ENCODE data around the gene LRP1B. TPM values are rescaled to one million over a fixed set of nuclear protein-coding genes. Genes with fewer than 3 reads are reported as not detected.

The LRP1B gene
- total and polyA plus RNA-seq, 2 donors (not counting 1 experiment from before 2014, with no cell fraction given), result under 0.01 to 0.01 TPM

DNA sequence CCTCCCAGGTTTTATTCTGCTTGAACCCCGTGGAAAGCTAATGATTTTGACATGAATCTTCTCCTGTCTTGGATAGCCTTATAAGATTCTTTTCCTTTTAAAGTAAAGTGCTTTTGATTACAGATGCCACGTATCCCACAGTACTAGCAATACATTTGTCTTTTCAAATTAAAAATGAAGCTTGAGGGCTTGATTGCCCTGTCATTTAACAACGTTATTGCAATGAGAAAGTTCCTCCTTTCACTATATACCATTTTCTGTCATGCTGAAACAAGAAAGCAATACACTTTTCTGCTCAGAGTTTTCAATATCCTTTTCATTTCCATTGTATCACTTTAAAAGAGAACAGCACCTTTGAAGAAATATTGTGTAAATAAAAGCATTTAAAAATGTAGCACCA, 814.7 kb downstream of the LRP1B start:
- Histone ChIP-seq H3K4me2 (ENCODE audit: extremely low read depth, insufficient read depth, low read length) (no peak overlapping the region), H3K79me2 (ENCODE audit: control insufficient read depth, insufficient read depth, low read length) (no peaks in the 10 kb centered on the region), H4K20me1 (ENCODE audit: control insufficient read depth, extremely low read depth, insufficient read depth, low read length) (no peaks in the 10 kb centered on the region), H3K9me3 (ENCODE audit: control insufficient read depth, insufficient read depth, low read depth, low read length) (no peaks in the 10 kb centered on the region), H3K9ac (ENCODE audit: insufficient read depth, low read length) (no peak overlapping the region), H3K36me3 (ENCODE audit: control insufficient read depth, insufficient read depth, low read length) (no peaks in the 10 kb centered on the region), H3K4me3 (replicated peaks in 1 of 4; ENCODE audit: control extremely low read depth in 1 of 4, insufficient read depth in 1 of 4, low read depth in 3 of 4, low read length in 4 of 4) (no peak overlapping the region), H3K27me3 (ENCODE audit: control insufficient read depth, insufficient read depth, low read length) (no peaks in the 10 kb centered on the region), H3K27ac (ENCODE audit: insufficient read depth, low read length) (no peak overlapping the region), H3K4me1 (ENCODE audit: control insufficient read depth, extremely low read depth, insufficient read depth, low read length) (no peaks in the 10 kb centered on the region), H2AFZ (ENCODE audit: low read length) (no peak overlapping the region)
- TF ChIP-seq, protein P1, sequence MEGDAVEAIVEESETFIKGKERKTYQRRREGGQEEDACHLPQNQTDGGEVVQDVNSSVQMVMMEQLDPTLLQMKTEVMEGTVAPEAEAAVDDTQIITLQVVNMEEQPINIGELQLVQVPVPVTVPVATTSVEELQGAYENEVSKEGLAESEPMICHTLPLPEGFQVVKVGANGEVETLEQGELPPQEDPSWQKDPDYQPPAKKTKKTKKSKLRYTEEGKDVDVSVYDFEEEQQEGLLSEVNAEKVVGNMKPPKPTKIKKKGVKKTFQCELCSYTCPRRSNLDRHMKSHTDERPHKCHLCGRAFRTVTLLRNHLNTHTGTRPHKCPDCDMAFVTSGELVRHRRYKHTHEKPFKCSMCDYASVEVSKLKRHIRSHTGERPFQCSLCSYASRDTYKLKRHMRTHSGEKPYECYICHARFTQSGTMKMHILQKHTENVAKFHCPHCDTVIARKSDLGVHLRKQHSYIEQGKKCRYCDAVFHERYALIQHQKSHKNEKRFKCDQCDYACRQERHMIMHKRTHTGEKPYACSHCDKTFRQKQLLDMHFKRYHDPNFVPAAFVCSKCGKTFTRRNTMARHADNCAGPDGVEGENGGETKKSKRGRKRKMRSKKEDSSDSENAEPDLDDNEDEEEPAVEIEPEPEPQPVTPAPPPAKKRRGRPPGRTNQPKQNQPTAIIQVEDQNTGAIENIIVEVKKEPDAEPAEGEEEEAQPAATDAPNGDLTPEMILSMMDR (conservative IDR thresholded peaks at IDR 0.05 in 1 of 2, IDR thresholded peaks at IDR 0.05 in 1 of 2; ENCODE audit: low read depth in 1 of 2, low read length in 2 of 2), result no peak
- TF ChIP-seq EZH2 (IDR thresholded peaks at IDR 0.05; ENCODE audit: low read length, missing control alignments), result no peak
- no peak for DNase-seq (ENCODE audit: low read depth in 2 of 2)

DNA sequence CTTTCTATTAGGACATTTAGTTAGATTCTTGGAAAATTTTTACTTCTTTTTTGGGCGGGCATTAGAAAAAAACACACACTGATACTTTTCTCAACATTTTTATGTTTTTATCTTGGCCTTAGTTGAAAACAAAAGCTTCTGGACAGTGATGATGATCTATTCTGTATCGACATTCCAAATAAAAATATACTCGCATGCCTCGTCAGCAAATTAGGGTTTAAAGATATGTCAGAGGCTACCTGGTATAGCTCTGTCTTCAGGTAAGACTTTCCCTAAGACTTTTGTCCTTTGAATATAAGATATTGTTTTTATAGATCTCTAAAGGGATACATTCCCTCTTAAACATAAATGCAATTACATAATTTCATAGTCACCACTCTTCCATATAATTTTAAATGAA, 816.8 kb downstream of the LRP1B start:
- no peak overlapping the region for H3K27ac ChIP-seq (ENCODE audit: insufficient read depth, low read length)
- no peak for DNase-seq (ENCODE audit: low read depth in 2 of 2)
- H3K4me2 ChIP-seq (ENCODE audit: extremely low read depth, insufficient read depth, low read length), result no peak overlapping the region
- H4K20me1 ChIP-seq (ENCODE audit: control insufficient read depth, extremely low read depth, insufficient read depth, low read length), result no peaks in the 10 kb centered on the region
- H3K79me2 ChIP-seq (ENCODE audit: control insufficient read depth, insufficient read depth, low read length), result no peaks in the 10 kb centered on the region
- H3K4me3 ChIP-seq (replicated peaks in 1 of 4; ENCODE audit: control extremely low read depth in 1 of 4, insufficient read depth in 1 of 4, low read depth in 3 of 4, low read length in 4 of 4), result no peak overlapping the region
- H3K9me3 ChIP-seq (ENCODE audit: control insufficient read depth, insufficient read depth, low read depth, low read length), result no peaks in the 10 kb centered on the region
- no peak for TF ChIP-seq EZH2 (IDR thresholded peaks at IDR 0.05; ENCODE audit: low read length, missing control alignments)
- TF ChIP-seq, protein P1 (conservative IDR thresholded peaks at IDR 0.05 in 1 of 2, IDR thresholded peaks at IDR 0.05 in 1 of 2; ENCODE audit: low read depth in 1 of 2, low read length in 2 of 2), result no peak
- H3K27me3 ChIP-seq (ENCODE audit: control insufficient read depth, insufficient read depth, low read length), result no peaks in the 10 kb centered on the region
- H2AFZ ChIP-seq (ENCODE audit: low read length), result no peak overlapping the region
- no peak overlapping the region for H3K9ac ChIP-seq (ENCODE audit: insufficient read depth, low read length)
- no peaks in the 10 kb centered on the region for H3K4me1 ChIP-seq (ENCODE audit: control insufficient read depth, extremely low read depth, insufficient read depth, low read length)
- no peaks in the 10 kb centered on the region for H3K36me3 ChIP-seq (ENCODE audit: control insufficient read depth, insufficient read depth, low read length)

DNA sequence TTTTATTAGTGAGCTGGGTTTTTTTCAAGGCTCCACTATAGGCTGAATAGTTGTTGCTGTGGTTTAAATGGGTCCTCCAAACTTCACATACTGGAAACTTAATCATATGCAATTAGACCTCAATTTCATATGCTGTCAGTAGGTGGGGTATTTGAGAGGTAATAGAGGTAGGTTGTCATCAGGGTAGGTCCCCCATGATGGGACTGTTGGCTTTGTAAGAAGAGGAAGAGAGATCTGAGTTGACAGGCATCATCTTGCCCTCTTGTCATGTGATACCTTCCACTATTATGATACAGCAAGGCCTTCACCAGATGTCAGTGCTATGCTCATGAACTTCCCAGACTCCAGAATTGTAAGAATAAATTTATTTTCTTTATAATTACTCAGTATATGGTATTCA, 819.4 kb downstream of the LRP1B start:
- Histone ChIP-seq H3K79me2 (ENCODE audit: control insufficient read depth, insufficient read depth, low read length) (no peaks in the 10 kb centered on the region), H4K20me1 (ENCODE audit: control insufficient read depth, extremely low read depth, insufficient read depth, low read length) (no peaks in the 10 kb centered on the region)

More for the DNA sequence above, 819.4 kb downstream of the LRP1B start:
- Histone ChIP-seq H3K9me3 (ENCODE audit: control insufficient read depth, insufficient read depth, low read depth, low read length) (no peaks in the 10 kb centered on the region), H3K36me3 (ENCODE audit: control insufficient read depth, insufficient read depth, low read length) (no peaks in the 10 kb centered on the region), H3K4me3 (replicated peaks in 1 of 4; ENCODE audit: control extremely low read depth in 1 of 4, insufficient read depth in 1 of 4, low read depth in 3 of 4, low read length in 4 of 4) (no peak overlapping the region), H2AFZ (ENCODE audit: low read length) (no peak overlapping the region), H3K27ac (ENCODE audit: insufficient read depth, low read length) (no peak overlapping the region), H3K27me3 (ENCODE audit: control insufficient read depth, insufficient read depth, low read length) (no peaks in the 10 kb centered on the region), H3K4me1 (ENCODE audit: control insufficient read depth, extremely low read depth, insufficient read depth, low read length) (no peaks in the 10 kb centered on the region), H3K4me2 (ENCODE audit: extremely low read depth, insufficient read depth, low read length) (no peak overlapping the region), H3K9ac (ENCODE audit: insufficient read depth, low read length) (no peak overlapping the region)
- DNase-seq (ENCODE audit: low read depth in 2 of 2), result no peak
- TF ChIP-seq, protein P1 (conservative IDR thresholded peaks at IDR 0.05 in 1 of 2, IDR thresholded peaks at IDR 0.05 in 1 of 2; ENCODE audit: low read depth in 1 of 2, low read length in 2 of 2), result no peak
- no peak for TF ChIP-seq EZH2 (IDR thresholded peaks at IDR 0.05; ENCODE audit: low read length, missing control alignments)

All from fibroblast of lung (primary cell).